ENCODE measurements around the gene DLX5. TPM values are rescaled to one million over a fixed set of nuclear protein-coding genes. Genes with fewer than 3 reads are reported as not detected.

DLX5 gene
- total and polyA plus RNA-seq, 2 donors (not counting 1 experiment from before 2014, with no cell fraction given), result 0.06 to 0.17 TPM

DNA sequence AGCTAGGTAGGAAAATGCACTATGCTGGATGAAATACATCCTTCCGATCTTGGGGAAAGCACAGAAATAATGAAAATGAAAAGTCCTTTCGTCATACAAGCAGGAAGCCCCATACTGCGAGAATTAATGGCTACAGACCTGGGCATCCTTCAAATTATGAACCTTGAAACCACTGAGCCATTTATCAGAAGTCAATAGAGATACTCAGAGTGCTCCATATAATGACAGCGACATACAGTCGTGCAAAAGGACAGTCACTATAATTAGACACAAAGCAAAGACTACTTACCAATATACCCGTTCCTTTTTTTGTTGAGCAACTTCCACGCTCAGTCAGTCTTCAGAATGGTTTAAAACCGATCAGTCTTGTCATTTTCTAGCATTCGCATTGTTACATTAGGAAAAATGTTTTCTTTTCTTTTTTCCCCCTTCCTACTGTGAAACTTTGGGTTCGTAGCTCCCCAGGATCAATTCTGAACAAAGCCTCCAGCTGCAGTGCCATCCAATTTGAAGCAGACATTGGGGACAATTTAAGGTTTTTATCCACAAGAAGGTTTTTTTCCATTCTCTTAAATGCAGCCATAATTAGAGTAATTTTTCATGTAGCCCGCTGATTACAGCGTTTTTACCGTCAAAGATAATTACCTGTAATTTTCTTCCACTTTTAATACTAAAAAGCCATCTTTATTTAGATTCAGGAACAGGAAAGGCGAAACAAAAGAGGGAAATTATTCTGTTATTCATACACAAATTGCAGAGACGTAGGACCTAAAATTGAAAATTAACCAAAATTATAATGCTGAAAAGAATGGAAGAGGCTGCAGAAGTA lies 12.9 kb downstream of the DLX5 start:
- Histone ChIP-seq H3K4me3 (replicated peaks in 1 of 4; ENCODE audit: control extremely low read depth in 1 of 4, insufficient read depth in 1 of 4, low read depth in 3 of 4, low read length in 4 of 4) (no peak overlapping the region), H3K79me2 (ENCODE audit: control insufficient read depth, insufficient read depth, low read length) (no peaks in the 10 kb centered on the region), H3K9ac (ENCODE audit: insufficient read depth, low read length) (no peak overlapping the region), H3K4me1 (ENCODE audit: control insufficient read depth, extremely low read depth, insufficient read depth, low read length) (no peaks in the 10 kb centered on the region), H4K20me1 (ENCODE audit: control insufficient read depth, extremely low read depth, insufficient read depth, low read length) (no peaks in the 10 kb centered on the region), H3K27me3 (ENCODE audit: control insufficient read depth, insufficient read depth, low read length) (peaks cover 56% of the 10 kb centered on the region), H3K9me3 (ENCODE audit: control insufficient read depth, insufficient read depth, low read depth, low read length) (no peaks in the 10 kb centered on the region), H3K36me3 (ENCODE audit: control insufficient read depth, insufficient read depth, low read length) (no peaks in the 10 kb centered on the region), H2AFZ (ENCODE audit: low read length) (no peak overlapping the region), H3K27ac (ENCODE audit: insufficient read depth, low read length) (no peak overlapping the region), H3K4me2 (ENCODE audit: extremely low read depth, insufficient read depth, low read length) (no peak overlapping the region)
- no peak for DNase-seq (ENCODE audit: low read depth in 2 of 2)
- TF ChIP-seq EZH2 (IDR thresholded peaks at IDR 0.05; ENCODE audit: low read length, missing control alignments), result no peak
- TF ChIP-seq CTCF (conservative IDR thresholded peaks at IDR 0.05 in 1 of 2, IDR thresholded peaks at IDR 0.05 in 1 of 2; ENCODE audit: low read depth in 1 of 2, low read length in 2 of 2), result no peak

DNA sequence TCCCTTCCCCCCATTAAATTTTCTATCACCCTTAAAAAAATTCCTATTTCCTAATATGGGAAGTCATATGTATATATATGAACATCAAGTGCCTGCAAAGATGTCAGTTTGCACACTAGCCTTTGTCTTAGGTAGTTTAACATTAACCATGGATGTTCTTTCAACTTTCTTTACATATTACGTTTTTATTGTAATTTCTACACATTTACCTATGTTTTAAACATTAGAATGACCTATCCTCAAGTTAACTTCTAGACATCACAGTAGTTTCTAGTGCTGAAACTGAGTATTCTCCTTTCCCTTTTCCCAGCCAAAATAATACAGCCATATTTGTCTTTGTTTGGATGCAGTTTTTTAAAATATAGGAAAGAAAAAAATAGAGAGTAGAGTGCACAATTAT lies 13.5 kb downstream of the DLX5 start:
- no peaks in the 10 kb centered on the region for H3K9me3 ChIP-seq (ENCODE audit: control insufficient read depth, insufficient read depth, low read depth, low read length)
- no peak overlapping the region for H3K9ac ChIP-seq (ENCODE audit: insufficient read depth, low read length)
- DNase-seq (ENCODE audit: low read depth in 2 of 2), result no peak
- no peaks in the 10 kb centered on the region for H3K4me1 ChIP-seq (ENCODE audit: control insufficient read depth, extremely low read depth, insufficient read depth, low read length)
- H3K36me3 ChIP-seq (ENCODE audit: control insufficient read depth, insufficient read depth, low read length), result no peaks in the 10 kb centered on the region
- no peak for TF ChIP-seq EZH2 (IDR thresholded peaks at IDR 0.05; ENCODE audit: low read length, missing control alignments)
- TF ChIP-seq CTCF (conservative IDR thresholded peaks at IDR 0.05 in 1 of 2, IDR thresholded peaks at IDR 0.05 in 1 of 2; ENCODE audit: low read depth in 1 of 2, low read length in 2 of 2), result no peak
- no peak overlapping the region for H2AFZ ChIP-seq (ENCODE audit: low read length)
- H3K27me3 ChIP-seq (ENCODE audit: control insufficient read depth, insufficient read depth, low read length), result peaks cover 53% of the 10 kb centered on the region
- H3K27ac ChIP-seq (ENCODE audit: insufficient read depth, low read length), result no peak overlapping the region
- no peak overlapping the region for H3K4me3 ChIP-seq (replicated peaks in 1 of 4; ENCODE audit: control extremely low read depth in 1 of 4, insufficient read depth in 1 of 4, low read depth in 3 of 4, low read length in 4 of 4)
- no peak overlapping the region for H3K4me2 ChIP-seq (ENCODE audit: extremely low read depth, insufficient read depth, low read length)
- no peaks in the 10 kb centered on the region for H4K20me1 ChIP-seq (ENCODE audit: control insufficient read depth, extremely low read depth, insufficient read depth, low read length)
- H3K79me2 ChIP-seq (ENCODE audit: control insufficient read depth, insufficient read depth, low read length), result no peaks in the 10 kb centered on the region

GRCh38 chr7:97009753-97010732 lies 14.6 kb downstream of the DLX5 start:
- H4K20me1 ChIP-seq (ENCODE audit: control insufficient read depth, extremely low read depth, insufficient read depth, low read length), result no peaks in the 10 kb centered on the region
- no peak overlapping the region for H3K27ac ChIP-seq (ENCODE audit: insufficient read depth, low read length)
- no peak overlapping the region for H3K4me2 ChIP-seq (ENCODE audit: extremely low read depth, insufficient read depth, low read length)
- H3K36me3 ChIP-seq (ENCODE audit: control insufficient read depth, insufficient read depth, low read length), result no peaks in the 10 kb centered on the region
- H2AFZ ChIP-seq (ENCODE audit: low read length), result no peak overlapping the region
- H3K9ac ChIP-seq (ENCODE audit: insufficient read depth, low read length), result no peak overlapping the region
- H3K27me3 ChIP-seq (ENCODE audit: control insufficient read depth, insufficient read depth, low read length), result peaks cover 46% of the 10 kb centered on the region
- H3K4me1 ChIP-seq (ENCODE audit: control insufficient read depth, extremely low read depth, insufficient read depth, low read length), result no peaks in the 10 kb centered on the region
- DNase-seq (ENCODE audit: low read depth in 2 of 2), result no peak
- H3K9me3 ChIP-seq (ENCODE audit: control insufficient read depth, insufficient read depth, low read depth, low read length), result no peaks in the 10 kb centered on the region
- no peaks in the 10 kb centered on the region for H3K79me2 ChIP-seq (ENCODE audit: control insufficient read depth, insufficient read depth, low read length)
- no peak overlapping the region for H3K4me3 ChIP-seq (replicated peaks in 1 of 4; ENCODE audit: control extremely low read depth in 1 of 4, insufficient read depth in 1 of 4, low read depth in 3 of 4, low read length in 4 of 4)
- TF ChIP-seq EZH2 (IDR thresholded peaks at IDR 0.05; ENCODE audit: low read length, missing control alignments) (no peak), CTCF (conservative IDR thresholded peaks at IDR 0.05 in 1 of 2, IDR thresholded peaks at IDR 0.05 in 1 of 2; ENCODE audit: low read depth in 1 of 2, low read length in 2 of 2) (no peak)
